GM10847 (cell line): Measurements from ENCODE around the gene B3GAT3.

Source experiments
- POLR2A ChIP-seq: IDR thresholded peaks from 2 replicates; pipeline ENCODE4 v1.6.1; 2011; ENCODE audit not compliant: insufficient read length; ENCODE audit errors: extremely low read depth

The B3GAT3 gene

GRCh38 chr11:62599069-62599696, 22.6 kb downstream of the B3GAT3 start:
- no peak for TF ChIP-seq POLR2A

DNA sequence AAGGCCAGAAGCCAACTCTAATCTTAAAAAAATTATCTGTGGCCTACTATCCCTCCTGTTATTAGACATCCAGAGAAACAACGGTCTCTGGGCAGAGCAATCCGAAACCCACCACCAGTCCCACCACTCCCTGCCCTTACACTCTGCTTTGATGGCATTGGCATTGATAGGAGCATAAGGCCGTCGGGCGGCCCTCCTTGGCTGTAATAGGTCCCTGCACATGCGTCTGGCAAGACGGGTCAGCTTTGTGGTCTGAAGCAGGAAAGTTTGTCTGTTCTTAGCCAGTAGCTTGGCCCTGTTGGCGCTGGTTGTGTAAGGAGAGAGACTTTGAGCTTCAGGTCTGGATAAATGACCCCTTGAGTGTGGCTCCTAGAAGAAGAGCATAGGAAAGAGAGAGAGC, 26.7 kb downstream of the B3GAT3 start:
- no peak for TF ChIP-seq POLR2A

- TF ChIP-seq POLR2A = no peak
These were observed 28.2 kb downstream of the B3GAT3 start for GRCh38 chr11:62593434-62594044.

GRCh38 chr11:62592989-62593421, 28.8 kb downstream of the B3GAT3 start:
- no peak for TF ChIP-seq POLR2A

DNA sequence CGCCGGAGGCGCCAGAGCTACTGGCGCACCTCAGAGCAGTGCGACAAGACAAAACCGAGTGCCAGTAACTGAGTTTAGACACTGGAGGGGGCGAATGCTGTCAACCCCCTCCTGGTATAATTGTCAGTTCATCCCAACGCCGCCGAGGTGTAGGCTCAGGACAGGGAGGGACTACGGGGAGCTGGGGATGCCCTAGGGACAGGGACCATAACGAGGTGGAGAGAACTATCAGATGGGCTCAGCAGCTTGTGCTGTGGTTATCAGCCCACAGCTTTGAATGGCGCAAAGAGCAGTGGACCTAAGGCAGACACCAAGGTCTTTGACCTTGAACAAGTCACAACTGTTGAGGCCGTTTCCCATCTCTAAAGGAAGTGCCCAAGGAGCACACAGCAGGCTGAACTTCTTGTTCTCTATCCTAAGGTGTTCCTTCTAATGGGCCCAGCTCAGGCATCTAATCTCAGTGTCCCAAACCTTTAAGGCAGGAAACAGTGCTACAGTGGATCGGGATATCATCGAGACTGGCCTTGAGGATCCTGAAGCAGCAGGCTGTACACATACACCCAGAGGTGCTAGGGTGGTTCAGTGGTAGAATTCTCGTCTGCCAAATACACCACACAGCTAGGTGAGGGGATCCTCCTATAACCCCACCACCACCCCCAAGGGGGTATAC, 29.5 kb downstream of the B3GAT3 start:
- TF ChIP-seq POLR2A = no peak

DNA sequence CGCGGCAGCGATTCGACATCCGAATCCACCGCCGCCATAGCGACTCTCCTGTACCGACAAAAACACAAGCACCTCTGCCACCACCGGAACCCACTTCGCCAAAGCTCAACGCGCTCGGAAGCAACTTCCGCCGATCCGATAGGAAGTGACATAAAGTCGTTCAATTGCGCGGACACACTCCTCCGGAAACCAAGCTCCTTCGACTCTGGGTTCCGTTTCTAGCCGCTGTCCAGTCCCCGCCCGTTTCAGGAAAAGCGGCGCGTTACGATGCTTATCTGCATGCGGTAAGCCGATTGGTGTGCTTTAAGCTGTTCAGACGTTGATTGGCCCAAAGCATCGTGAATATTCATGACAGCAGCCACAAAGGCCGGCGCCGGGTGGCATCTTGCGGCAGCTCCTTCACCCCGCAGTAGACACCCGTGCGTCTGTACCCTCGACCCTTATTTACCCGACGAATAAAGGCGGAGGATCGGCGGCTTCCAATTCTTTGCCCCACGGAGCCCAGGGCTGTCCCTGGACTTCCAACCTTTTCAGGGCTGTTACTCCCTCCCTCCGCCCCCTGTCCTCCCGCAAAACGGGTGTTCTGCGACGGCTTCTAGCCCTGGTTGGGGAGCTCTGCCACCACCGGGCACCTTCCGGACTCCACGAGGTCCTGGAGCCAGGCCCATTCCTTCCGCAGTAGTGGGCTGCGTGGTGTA, 30.2 kb downstream of the B3GAT3 start, which contains the start of gene TUT1:
Gene TUT1, minus strand, starts transcription at position 76 of the 698 bp plus-strand sequence. Its CDS starts 38 bp downstream, at position 38.
- TF ChIP-seq POLR2A = peak; percentile 88

DNA sequence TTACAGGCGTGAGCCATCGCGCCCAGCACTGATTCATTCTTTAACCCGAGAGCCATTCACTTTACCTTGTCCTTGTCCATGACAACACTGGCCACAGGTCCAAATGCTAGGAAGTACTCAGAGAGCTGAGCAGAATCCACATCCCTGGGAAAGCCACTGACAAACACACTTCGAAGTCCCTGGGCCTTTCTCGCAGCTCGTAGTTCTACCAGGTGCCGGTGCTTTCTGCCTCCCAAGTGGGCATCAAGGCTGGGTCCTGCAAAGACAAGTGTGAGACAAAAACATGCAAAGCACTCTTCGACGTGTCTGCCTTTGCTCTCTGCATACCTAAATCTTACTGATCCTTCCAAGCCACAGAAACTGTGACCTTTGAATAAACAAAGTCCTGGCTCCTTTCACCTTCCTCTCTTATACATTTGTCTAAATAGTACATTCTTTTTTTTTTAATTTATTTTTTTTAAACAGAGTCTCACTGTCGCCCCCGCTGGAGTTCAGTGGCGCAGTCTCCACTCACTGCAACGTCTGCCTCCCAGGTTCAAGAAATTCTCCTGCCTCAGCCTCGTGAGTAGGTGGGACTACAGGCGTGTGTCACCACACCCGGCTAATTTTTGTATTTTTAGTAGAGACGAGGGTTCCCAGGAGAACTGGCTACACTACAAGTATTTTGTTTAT, 32.7 kb downstream of the B3GAT3 start:
- TF ChIP-seq POLR2A = no peak

GRCh38 chr11:62580959-62581715, 40.6 kb downstream of the B3GAT3 start:
- TF ChIP-seq POLR2A = no peak

DNA sequence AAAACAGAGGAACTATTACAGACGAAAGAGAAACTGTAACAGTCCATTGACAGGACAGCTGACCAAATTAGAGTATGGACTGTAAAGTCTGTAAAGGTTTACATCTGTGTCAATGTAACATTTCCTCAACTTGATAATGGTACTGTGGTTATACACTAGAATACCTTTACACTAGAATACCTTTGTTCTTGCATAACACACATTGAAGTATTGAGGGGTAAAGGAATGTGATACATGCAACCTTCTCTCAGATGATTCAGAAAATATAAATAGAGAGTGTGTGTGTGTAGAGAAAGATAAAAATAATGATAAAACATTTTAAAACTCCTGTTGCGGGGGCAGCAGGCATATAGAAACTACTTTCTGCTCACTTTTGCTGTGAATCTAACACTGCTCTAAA, 42.5 kb downstream of the B3GAT3 start:
- no peak for TF ChIP-seq POLR2A

DNA sequence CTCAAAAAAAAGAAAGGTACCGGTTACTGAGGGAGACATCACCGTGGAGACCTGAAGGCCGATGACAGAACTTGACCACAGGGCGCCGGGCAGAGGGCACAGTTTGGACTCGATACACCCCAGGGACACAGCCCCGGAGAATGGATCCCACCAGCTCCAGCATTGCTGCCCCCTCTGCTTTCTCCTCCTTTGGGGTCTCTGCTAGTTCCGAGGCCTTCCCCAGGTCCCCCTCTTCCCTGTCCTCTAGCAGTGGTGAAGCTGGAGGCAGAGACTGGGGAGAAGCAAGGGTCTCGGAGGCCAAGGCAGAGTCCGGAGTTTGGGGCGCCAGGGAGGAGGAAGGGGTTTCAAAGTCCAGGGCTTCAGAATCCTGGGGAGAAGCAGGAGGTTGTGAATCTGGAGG, 43.2 kb downstream of the B3GAT3 start:
- no peak for TF ChIP-seq POLR2A

GRCh38 chr11:62577046-62577714, 44.6 kb downstream of the B3GAT3 start:
- no peak for TF ChIP-seq POLR2A

DNA sequence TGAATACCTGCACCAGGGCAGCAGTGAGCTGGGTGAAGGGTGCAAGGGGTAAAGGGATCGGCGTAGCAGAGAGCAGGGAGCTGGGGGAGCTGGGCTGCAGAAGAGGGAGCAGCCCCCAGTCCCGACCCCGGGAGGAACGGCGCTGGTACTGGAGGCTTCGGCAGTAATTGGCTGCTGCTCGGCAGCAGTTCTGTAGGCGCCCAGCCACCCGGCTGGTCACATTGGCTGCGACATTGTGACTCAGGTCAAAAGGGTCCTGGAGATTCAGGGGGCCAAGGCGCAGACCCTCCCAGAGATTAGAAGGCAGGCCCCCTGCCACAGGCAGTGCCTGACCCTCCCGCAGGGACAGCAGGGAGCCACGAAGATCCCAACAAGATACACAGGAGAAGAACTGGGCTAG, 45.9 kb downstream of the B3GAT3 start:
- TF ChIP-seq POLR2A = no peak

GRCh38 chr11:62575156-62575555, 46.6 kb downstream of the B3GAT3 start:
- no peak for TF ChIP-seq POLR2A
